Gastroesophageal sphincter (tissue), 4 donors: ENCODE data around the gene EXOC6B. TPM values are rescaled to one million over a fixed set of nuclear protein-coding genes. Genes with fewer than 3 reads are reported as not detected.

Source experiments
- ATAC-seq: fragments of 150-250 bp; one replicate; pipeline ENCODE4 v1.9.1; 2016; ENCODE audit warnings: mild to moderate bottlenecking, moderate library complexity
- H3K27ac ChIP-seq, 4 donors: fragments of 200-600 bp; sonication (generic) in 3 of 4; 1 replicate in 3 of 4; 2 replicates in 1 of 4; pipeline ENCODE4 v1.5.1; 2016 to 2019
- H3K27me3 ChIP-seq: fragments of 200-600 bp; sonication (generic); one replicate; pipeline ENCODE4 v1.5.1; 2019
- H3K36me3 ChIP-seq, 2 donors: fragments of 200-600 bp; sonication (generic); one replicate each; pipeline ENCODE4 v1.5.1; 2019; ENCODE audit warnings: control low read depth in 1 of 2
- H3K4me1 ChIP-seq, 3 donors: fragments of 200-600 bp; sonication (generic); 1 replicate in 2 of 3; 2 replicates in 1 of 3; pipeline ENCODE4 v1.5.1; 2016 to 2019; ENCODE audit warnings: control low read depth in 2 of 3
- H3K4me3 ChIP-seq, 2 donors: fragments of 200-600 bp; sonication (generic); one replicate each; pipeline ENCODE4 v1.5.1; 2019; ENCODE audit warnings: mild to moderate bottlenecking in 1 of 2, moderate library complexity in 1 of 2
- H3K9me3 ChIP-seq, 3 donors: fragments of 200-600 bp; sonication (generic); one replicate each; pipeline ENCODE4 v1.5.1; 2017 to 2019; ENCODE audit warnings: control low read depth in 2 of 3
- EP300 ChIP-seq: sonication (generic); formaldehyde crosslinking; IDR thresholded peaks from one replicate; pipeline ENCODE4 v1.6.1; 2017; ENCODE audit warnings: antibody characterized with exemption, mild to moderate bottlenecking
- POLR2A ChIP-seq, 2 donors: fragments of 450-650 bp; IDR thresholded peaks; one replicate each; pipeline ENCODE4 v1.6.1; 2017; ENCODE audit warnings: antibody characterized with exemption in 2 of 2, mild to moderate bottlenecking in 2 of 2, moderate library complexity in 1 of 2
- POLR2AphosphoS5 ChIP-seq: sonication (generic); formaldehyde crosslinking; IDR thresholded peaks from one replicate; pipeline ENCODE4 v1.6.1; 2017; ENCODE audit warnings: antibody characterized with exemption
- WGBS, 2 donors: methylation state at CpG; one replicate each; pipeline ENCODE4 v1.1.5; 2018; ENCODE audit warnings: low coverage in 1 of 2; 5-methylcytosine and 5-hydroxymethylcytosine counted together
- total RNA-seq, 4 donors: library from RNA; depleted of rRNA; stranded (reverse); fragments of >200 nt; gene quantifications; one replicate each; pipeline ENCODE4 v1.1.0, GENCODE V29; 2016
- TF ChIP-seq, protein P1 (sequence below), 4 experiments: fragments of 200-600 bp in 2 of 4; fragments of 450-650 bp in 2 of 4; sonication (generic) in 1 of 4; IDR thresholded peaks; one replicate each; pipeline ENCODE4 v1.5.1; 2017 to 2019; ENCODE audit warnings: antibody characterized with exemption in 4 of 4, mild to moderate bottlenecking in 2 of 4, moderate library complexity in 2 of 4

The EXOC6B gene
- total RNA-seq, 4 donors from 2014 or later = 35.3 to 47.2 (median 41.2) TPM

DNA sequence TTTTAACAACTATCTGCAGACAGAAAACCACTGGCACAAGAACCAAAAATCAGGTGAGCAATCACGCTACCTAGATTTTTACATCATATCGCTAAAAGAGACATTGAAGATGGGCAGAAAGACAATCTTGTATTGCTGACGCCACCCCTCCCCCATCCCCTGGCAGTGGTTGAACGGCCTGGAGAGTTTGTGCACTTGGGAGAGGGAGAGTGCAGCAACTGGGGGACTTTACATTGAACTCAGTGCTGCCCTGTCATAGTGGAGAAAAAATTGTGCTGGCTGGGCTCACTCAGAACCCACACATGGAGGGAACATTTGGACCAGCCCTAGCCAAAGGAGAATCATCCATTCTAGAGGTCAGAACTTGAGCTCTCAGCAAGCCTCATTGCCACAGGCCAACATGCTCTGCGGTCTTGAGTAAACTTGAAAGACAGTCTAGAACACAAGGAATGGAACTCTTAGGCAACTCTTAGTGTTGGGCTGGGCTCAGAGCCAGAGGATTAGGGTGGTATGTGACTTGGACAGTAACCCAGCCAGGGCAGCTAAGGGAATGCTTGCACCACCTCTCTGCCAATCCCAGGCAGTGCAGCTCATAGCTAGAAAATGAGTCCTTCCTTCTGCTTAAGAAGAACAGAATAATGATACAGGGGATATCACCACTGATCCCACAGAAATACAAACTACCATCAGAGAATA lies 458.2 kb downstream of the EXOC6B start:
- peaks cover 0 to 6% (median 0%) of the 10 kb centered on the region in 3 donors for H3K9me3 ChIP-seq
- WGBS, 2 donors = 66 to 89% methylated on average over 3 to 5 of the region's 5 CpGs
- H3K36me3 ChIP-seq = peaks cover 0 to 5% of the 10 kb centered on the region in 2 donors
- no peak overlapping the region for H3K4me3 ChIP-seq
- peak; percentile 95 for ATAC-seq
- no peaks in the 10 kb centered on the region for H3K4me1 ChIP-seq
- H3K27me3 ChIP-seq = no peaks in the 10 kb centered on the region
- TF ChIP-seq POLR2AphosphoS5 = peak; percentile 70
- TF ChIP-seq, protein P1, sequence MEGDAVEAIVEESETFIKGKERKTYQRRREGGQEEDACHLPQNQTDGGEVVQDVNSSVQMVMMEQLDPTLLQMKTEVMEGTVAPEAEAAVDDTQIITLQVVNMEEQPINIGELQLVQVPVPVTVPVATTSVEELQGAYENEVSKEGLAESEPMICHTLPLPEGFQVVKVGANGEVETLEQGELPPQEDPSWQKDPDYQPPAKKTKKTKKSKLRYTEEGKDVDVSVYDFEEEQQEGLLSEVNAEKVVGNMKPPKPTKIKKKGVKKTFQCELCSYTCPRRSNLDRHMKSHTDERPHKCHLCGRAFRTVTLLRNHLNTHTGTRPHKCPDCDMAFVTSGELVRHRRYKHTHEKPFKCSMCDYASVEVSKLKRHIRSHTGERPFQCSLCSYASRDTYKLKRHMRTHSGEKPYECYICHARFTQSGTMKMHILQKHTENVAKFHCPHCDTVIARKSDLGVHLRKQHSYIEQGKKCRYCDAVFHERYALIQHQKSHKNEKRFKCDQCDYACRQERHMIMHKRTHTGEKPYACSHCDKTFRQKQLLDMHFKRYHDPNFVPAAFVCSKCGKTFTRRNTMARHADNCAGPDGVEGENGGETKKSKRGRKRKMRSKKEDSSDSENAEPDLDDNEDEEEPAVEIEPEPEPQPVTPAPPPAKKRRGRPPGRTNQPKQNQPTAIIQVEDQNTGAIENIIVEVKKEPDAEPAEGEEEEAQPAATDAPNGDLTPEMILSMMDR (IDR thresholded peaks at IDR 0.05) = peak in 3 of 4 experiments; percentile 14 to 57 (median 53)
- TF ChIP-seq EP300 = no peak
- TF ChIP-seq POLR2A (IDR thresholded peaks at IDR 0.05) = no peak
- peak overlapping the region in 3 of 4 donors; percentile 9 to 63 (median 29) for H3K27ac ChIP-seq

DNA sequence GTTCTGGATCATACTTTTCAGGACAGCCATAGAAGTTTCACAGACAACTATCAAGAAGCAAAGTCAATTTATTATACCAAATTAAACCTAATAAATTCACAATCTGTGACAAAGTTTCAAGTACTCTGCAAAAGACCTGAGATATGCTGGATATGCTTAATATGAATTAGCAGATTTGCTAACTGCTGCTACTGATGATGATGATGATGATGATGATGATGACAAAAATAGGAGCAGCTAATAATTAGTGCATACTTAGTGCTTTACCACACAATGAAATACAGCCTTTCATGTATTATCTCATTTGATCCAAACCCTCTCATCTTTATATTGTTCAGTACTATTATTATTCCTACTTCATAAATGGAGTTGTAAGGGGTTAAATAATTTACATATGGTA lies 462.4 kb downstream of the EXOC6B start:
- no peak for ATAC-seq
- TF ChIP-seq, protein P1 (IDR thresholded peaks at IDR 0.05) = no peak
- TF ChIP-seq EP300 (no peak), POLR2AphosphoS5 (no peak), POLR2A (IDR thresholded peaks at IDR 0.05) (no peak)
- H3K4me1 ChIP-seq = no peaks in the 10 kb centered on the region
- no peak overlapping the region for H3K27ac ChIP-seq
- H3K36me3 ChIP-seq = no peaks in the 10 kb centered on the region
- H3K4me3 ChIP-seq = no peak overlapping the region
- H3K9me3 ChIP-seq = no peaks in the 10 kb centered on the region
- H3K27me3 ChIP-seq = no peaks in the 10 kb centered on the region

DNA sequence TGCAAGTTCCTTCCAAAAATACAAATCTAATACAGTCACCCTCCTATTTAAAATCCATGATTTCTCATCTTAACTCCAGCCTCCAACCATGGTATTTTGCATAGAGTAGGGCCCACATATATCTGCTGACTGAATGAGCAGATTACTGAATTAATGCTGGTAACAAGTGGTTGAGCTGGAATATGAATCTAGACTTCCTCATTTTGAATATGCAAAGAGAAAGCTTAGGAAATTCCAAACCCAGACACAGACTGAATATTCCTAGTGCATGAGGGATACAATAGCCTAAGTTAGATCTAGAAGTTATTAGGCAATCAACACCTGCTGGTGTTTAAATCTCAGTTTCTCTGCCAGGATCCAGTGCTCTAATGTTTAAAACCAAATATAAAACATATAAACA lies 463.1 kb downstream of the EXOC6B start:
- Histone ChIP-seq H3K27ac (no peak overlapping the region), H3K4me3 (no peak overlapping the region), H3K27me3 (no peaks in the 10 kb centered on the region), H3K9me3 (no peaks in the 10 kb centered on the region), H3K36me3 (no peaks in the 10 kb centered on the region), H3K4me1 (no peaks in the 10 kb centered on the region)
- TF ChIP-seq POLR2AphosphoS5 (no peak), POLR2A (IDR thresholded peaks at IDR 0.05) (no peak), EP300 (no peak)
- TF ChIP-seq, protein P1 (IDR thresholded peaks at IDR 0.05) = no peak
- no peak for ATAC-seq

DNA sequence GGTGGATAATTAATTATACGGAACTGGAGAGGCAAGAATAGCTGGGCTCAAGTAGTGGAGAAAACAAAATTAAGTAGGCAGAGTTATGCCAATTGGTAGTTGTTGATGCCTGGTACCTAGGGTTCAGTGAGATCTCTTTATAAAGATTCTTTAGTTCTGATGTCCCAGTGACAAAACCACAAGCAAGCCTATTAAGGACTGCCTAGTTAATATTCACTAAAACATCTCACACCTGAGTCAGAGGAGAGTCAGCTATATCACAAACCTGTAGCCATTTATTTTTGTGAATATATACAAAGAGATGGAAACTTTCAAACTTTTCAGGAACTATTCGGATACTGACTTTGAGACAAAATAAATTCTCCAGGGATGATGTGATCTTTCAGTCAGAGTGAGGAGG lies 464.3 kb downstream of the EXOC6B start:
- Histone ChIP-seq H3K4me3 (no peak overlapping the region), H3K9me3 (no peaks in the 10 kb centered on the region), H3K36me3 (peaks cover 0 to 3% of the 10 kb centered on the region in 2 donors), H3K27ac (no peak overlapping the region), H3K27me3 (no peaks in the 10 kb centered on the region), H3K4me1 (no peaks in the 10 kb centered on the region)
- ATAC-seq = no peak
- TF ChIP-seq POLR2A (IDR thresholded peaks at IDR 0.05) = no peak
- TF ChIP-seq, protein P1 (IDR thresholded peaks at IDR 0.05) = no peak
- no peak for TF ChIP-seq POLR2AphosphoS5
- no peak for TF ChIP-seq EP300
- whole genome bisulfite sequencing, 2 donors = 73 to 83% methylated on average over 2 of the region's 2 CpGs

DNA sequence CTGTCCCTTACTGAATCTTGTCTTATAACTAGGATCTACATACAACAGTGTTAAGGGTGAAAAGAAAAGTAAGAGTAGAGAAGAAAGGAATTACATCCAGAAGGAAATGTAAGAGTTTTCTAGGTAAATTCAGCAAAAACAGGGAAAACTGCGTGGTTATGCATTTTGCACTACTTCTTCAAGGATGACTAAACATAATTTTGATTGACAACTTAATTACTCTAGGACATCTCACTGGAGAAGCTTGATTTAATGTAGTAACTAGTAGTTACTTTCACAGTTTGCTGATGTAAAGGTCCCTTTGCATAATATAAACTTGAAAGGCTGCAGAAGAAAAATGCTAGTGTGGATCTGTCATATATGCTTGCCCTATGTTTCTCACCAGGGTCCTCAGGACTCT lies 464.8 kb downstream of the EXOC6B start:
- no peak for ATAC-seq
- no peaks in the 10 kb centered on the region for H3K4me1 ChIP-seq
- peaks cover 0 to 3% of the 10 kb centered on the region in 2 donors for H3K36me3 ChIP-seq
- H3K27me3 ChIP-seq = no peaks in the 10 kb centered on the region
- no peak for TF ChIP-seq POLR2A (IDR thresholded peaks at IDR 0.05)
- no peak for TF ChIP-seq EP300
- no peak for TF ChIP-seq POLR2AphosphoS5
- TF ChIP-seq, protein P1 (IDR thresholded peaks at IDR 0.05) = no peak
- 86 to 91% methylated on average over 1 of the region's 1 CpG for WGBS, 2 donors
- no peaks in the 10 kb centered on the region for H3K9me3 ChIP-seq
- H3K4me3 ChIP-seq = no peak overlapping the region
- H3K27ac ChIP-seq = no peak overlapping the region
